ENCODE measurements around the gene NLGN4Y. TPM values are rescaled to one million over a fixed set of nuclear protein-coding genes. Genes with fewer than 3 reads are reported as not detected.

NLGN4Y gene
- total RNA-seq (2014; rRNA removed; shearing (Covaris generic)) (73.6 and 83.4 TPM in 2 replicates), polyA plus RNA-seq (2016; fragmentation: Nextera tagmentation; extraction: Ambion mirVana) (10.5 and 10.9 TPM in 2 replicates)
- long read RNA-seq, partial matches to known transcripts = 0 of 8 reads
- long read RNA-seq, other reads (novel, unspliced or antisense) = 7 of 8 reads

DNA sequence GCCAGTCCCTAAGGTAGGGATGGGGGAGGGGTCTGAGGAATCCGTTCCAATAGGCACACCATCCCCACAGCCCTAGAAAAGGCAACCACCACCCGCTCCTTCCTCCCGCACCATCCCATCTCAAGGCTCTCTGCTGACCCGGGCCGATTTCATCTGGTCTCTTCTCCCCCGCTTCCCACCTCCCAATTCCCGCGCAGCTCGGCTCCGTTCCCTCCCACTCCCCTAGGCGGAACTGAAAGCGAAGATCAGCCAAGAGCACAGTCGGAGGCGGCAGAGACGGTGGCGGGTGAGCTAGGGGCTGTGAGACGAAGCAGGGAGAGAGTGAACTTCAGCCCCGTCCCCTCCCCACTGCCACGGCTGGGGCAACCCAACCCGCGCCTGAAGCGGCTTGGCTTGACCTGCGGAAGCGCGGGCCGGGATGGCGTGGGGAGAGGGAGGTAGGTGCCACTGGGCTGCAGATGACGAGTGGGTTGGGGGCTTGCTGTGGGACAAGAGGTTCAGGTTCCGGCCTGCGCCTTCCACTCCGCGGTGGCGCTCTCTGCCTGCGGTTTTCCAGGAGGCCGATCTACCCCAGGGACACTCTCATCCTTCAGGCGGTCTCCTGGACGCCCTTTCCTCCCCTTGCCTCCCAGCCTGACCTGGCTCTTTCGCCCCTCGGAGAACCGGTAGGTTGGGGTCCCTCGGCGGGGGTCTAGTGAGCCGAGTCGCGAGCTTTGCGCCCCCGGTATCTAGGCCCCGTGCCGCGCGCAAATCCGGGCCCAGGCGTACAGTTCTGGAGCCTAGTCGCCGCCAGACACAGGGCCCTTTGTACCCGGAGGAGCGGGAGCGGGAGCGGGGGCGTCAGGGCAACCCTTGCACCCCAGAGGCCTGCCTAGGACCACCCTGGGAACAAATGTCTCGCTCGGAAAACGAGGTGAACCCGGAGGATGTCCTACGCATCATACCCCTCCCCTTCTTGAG is at the start of gene NLGN4Y:
TSS of gene NLGN4Y (plus strand) at position 258 of the 960 bp plus-strand sequence. CDS start 97,591 bp downstream, outside the sequence.
- TF ChIP-seq, protein P1, sequence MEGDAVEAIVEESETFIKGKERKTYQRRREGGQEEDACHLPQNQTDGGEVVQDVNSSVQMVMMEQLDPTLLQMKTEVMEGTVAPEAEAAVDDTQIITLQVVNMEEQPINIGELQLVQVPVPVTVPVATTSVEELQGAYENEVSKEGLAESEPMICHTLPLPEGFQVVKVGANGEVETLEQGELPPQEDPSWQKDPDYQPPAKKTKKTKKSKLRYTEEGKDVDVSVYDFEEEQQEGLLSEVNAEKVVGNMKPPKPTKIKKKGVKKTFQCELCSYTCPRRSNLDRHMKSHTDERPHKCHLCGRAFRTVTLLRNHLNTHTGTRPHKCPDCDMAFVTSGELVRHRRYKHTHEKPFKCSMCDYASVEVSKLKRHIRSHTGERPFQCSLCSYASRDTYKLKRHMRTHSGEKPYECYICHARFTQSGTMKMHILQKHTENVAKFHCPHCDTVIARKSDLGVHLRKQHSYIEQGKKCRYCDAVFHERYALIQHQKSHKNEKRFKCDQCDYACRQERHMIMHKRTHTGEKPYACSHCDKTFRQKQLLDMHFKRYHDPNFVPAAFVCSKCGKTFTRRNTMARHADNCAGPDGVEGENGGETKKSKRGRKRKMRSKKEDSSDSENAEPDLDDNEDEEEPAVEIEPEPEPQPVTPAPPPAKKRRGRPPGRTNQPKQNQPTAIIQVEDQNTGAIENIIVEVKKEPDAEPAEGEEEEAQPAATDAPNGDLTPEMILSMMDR (conservative IDR thresholded peaks at IDR 0.05; ENCODE audit: low read depth in 2 of 2) = no peak
- TF ChIP-seq EZH2 (IDR thresholded peaks at IDR 0.05; ENCODE audit: low read depth, unreplicated experiment) (no peak), ZNF331 (CRISPR knock-in tag; IDR thresholded peaks at IDR 0.05; ENCODE audit: low read depth) (no peak), CREB1 (CRISPR knock-in tag; IDR thresholded peaks at IDR 0.05; ENCODE audit: low read depth) (no peak), ZNF114 (CRISPR knock-in tag; IDR thresholded peaks at IDR 0.05) (no peak), STAT1 (IDR thresholded peaks at IDR 0.05; ENCODE audit: unreplicated experiment) (no peak), NANOG (IDR thresholded peaks at IDR 0.05; ENCODE audit: borderline replicate concordance) (no peak), JUNB (IDR thresholded peaks at IDR 0.05; ENCODE audit: unreplicated experiment) (no peak), POLR2AphosphoS5 (IDR thresholded peaks at IDR 0.05; ENCODE audit: low read depth) (no peak)
- TF ChIP-seq, protein P2, sequence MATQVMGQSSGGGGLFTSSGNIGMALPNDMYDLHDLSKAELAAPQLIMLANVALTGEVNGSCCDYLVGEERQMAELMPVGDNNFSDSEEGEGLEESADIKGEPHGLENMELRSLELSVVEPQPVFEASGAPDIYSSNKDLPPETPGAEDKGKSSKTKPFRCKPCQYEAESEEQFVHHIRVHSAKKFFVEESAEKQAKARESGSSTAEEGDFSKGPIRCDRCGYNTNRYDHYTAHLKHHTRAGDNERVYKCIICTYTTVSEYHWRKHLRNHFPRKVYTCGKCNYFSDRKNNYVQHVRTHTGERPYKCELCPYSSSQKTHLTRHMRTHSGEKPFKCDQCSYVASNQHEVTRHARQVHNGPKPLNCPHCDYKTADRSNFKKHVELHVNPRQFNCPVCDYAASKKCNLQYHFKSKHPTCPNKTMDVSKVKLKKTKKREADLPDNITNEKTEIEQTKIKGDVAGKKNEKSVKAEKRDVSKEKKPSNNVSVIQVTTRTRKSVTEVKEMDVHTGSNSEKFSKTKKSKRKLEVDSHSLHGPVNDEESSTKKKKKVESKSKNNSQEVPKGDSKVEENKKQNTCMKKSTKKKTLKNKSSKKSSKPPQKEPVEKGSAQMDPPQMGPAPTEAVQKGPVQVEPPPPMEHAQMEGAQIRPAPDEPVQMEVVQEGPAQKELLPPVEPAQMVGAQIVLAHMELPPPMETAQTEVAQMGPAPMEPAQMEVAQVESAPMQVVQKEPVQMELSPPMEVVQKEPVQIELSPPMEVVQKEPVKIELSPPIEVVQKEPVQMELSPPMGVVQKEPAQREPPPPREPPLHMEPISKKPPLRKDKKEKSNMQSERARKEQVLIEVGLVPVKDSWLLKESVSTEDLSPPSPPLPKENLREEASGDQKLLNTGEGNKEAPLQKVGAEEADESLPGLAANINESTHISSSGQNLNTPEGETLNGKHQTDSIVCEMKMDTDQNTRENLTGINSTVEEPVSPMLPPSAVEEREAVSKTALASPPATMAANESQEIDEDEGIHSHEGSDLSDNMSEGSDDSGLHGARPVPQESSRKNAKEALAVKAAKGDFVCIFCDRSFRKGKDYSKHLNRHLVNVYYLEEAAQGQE (IDR thresholded peaks at IDR 0.05; ENCODE audit: unreplicated experiment) = no peak
- TF ChIP-seq, protein P3, sequence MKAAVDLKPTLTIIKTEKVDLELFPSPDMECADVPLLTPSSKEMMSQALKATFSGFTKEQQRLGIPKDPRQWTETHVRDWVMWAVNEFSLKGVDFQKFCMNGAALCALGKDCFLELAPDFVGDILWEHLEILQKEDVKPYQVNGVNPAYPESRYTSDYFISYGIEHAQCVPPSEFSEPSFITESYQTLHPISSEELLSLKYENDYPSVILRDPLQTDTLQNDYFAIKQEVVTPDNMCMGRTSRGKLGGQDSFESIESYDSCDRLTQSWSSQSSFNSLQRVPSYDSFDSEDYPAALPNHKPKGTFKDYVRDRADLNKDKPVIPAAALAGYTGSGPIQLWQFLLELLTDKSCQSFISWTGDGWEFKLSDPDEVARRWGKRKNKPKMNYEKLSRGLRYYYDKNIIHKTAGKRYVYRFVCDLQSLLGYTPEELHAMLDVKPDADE (IDR thresholded peaks at IDR 0.05) = no peak
- Mint-ChIP-seq H3K36me3 (ENCODE audit: low read depth) (peaks cover 12% of the 10 kb centered on the region), H3K4me3 (peak within 1 kb of the TSS; percentile 96), H3K27me3 (ENCODE audit: insufficient read depth, low read depth, poor library complexity) (peaks cover 5% of the 10 kb centered on the region), H3K9me3 (peaks cover 3% of the 10 kb centered on the region; the same call in 1 of the 3 replicates), H3K27ac (peak within 1 kb of the TSS; percentile 93), H3K4me1 (peaks cover 41% of the 10 kb centered on the region)
- Histone ChIP-seq H4K20me1 (replicated peaks; ENCODE audit: insufficient read depth) (peaks cover 6% of the 10 kb centered on the region; the same call in 1 of the 2 replicates), H2AFZ (no peak within 1 kb of the TSS), H3F3A (replicated peaks; ENCODE audit: low read depth) (no peaks in the 10 kb centered on the region), H3K79me2 (replicated peaks; ENCODE audit: insufficient read depth) (peaks cover 64% of the 10 kb centered on the region), H3K4me1 (ENCODE audit: insufficient read depth) (peaks cover 23% of the 10 kb centered on the region), H3K36me3 (ENCODE audit: insufficient read depth) (no peaks in the 10 kb centered on the region), H3K27ac (ENCODE audit: low read depth) (no peak within 1 kb of the TSS), H3K4me3 (peak within 1 kb of the TSS; percentile 80), H3K27me3 (ENCODE audit: insufficient read depth) (no peaks in the 10 kb centered on the region), H3K9me2 (ENCODE audit: insufficient read depth) (no peaks in the 10 kb centered on the region), H3K4me2 (peak within 1 kb of the TSS; percentile 79)
- DNase-seq (ENCODE audit: low spot score) = peak; percentile 67
- ATAC-seq = peak; percentile 71
